ENCODE results near the gene TMEM92. TPM values are rescaled to one million over a fixed set of nuclear protein-coding genes. Genes with fewer than 3 reads are reported as not detected.

The TMEM92 gene
- total and polyA plus RNA-seq, 2 of the 13 experiments (the other 11 are each of a cell fraction or from before 2014, with no cell fraction given) = 0.07 TPM; not detected in 1

GRCh38 chr17:50239937-50240336 is 34.3 kb upstream of the TMEM92 start:
- DNase-seq (ENCODE audit: low spot score) (no peak), FAIRE-seq (no peak), ATAC-seq (no peak)
- Histone ChIP-seq H3K36me3 (replicated peaks in 1 of 2; ENCODE audit: control insufficient read depth in 1 of 2, insufficient read depth in 2 of 2, low read length in 2 of 2) (no peaks in the 10 kb centered on the region), H3K27me3 (ENCODE audit: control insufficient read depth in 1 of 2, insufficient read depth in 2 of 2, low read length in 2 of 2) (peaks cover 0 to 8% of the 10 kb centered on the region in 2 experiments; a peak in 4 of 5 replicates), H3K4me2 (ENCODE audit: low read depth, low read length) (no peak overlapping the region), H2AFZ (ENCODE audit: low read length) (no peak overlapping the region), H4K20me1 (ENCODE audit: insufficient read depth, low read length) (no peaks in the 10 kb centered on the region), H3K9me3 (ENCODE audit: low read length) (peaks cover 2% of the 10 kb centered on the region), H3K4me1 (ENCODE audit: insufficient read depth, low read length) (no peaks in the 10 kb centered on the region), H3K27ac (ENCODE audit: extremely low read length, insufficient read depth, low read length) (no peak overlapping the region), H3K4me3 (replicated peaks in 1 of 3; ENCODE audit: insufficient read depth in 1 of 3, low read depth in 2 of 3, low read length in 3 of 3) (no peak overlapping the region), H3K79me2 (ENCODE audit: insufficient read depth, low read length) (no peaks in the 10 kb centered on the region), H3K9ac (ENCODE audit: insufficient read depth, low read depth, low read length) (no peak overlapping the region)
- in situ Hi-C loops (cut with HindIII; ENCODE audit: extremely low pct_ligation_motif_present, low pct_unique_long_range_greater_than_20kb) (no loop called here), intact Hi-C loops (cut with micrococcal nuclease; ENCODE audit: unreplicated experiment) (no loop called here)
- CTCF ChIA-PET (ENCODE audit: low intra/inter-chr PET ratio, low total read pairs) = no interaction called here
- no TSS peak for BruUV-seq (replicated peaks)
- POLR2A ChIA-PET = no interaction called here
- no peak for TF ChIP-seq IKZF4 (CRISPR knock-in tag; IDR thresholded peaks at IDR 0.05; ENCODE audit: borderline replicate concordance, low read depth, not compliant biosample characterization)
- no peak for TF ChIP-seq ZNF639 (CRISPR knock-in tag; conservative IDR thresholded peaks at IDR 0.05)
- no peak for TF ChIP-seq CHD2 (IDR thresholded peaks at IDR 0.05; ENCODE audit: low read depth, low read length)
- TF ChIP-seq IKZF5 (CRISPR knock-in tag; IDR thresholded peaks at IDR 0.05) = no peak
- TF ChIP-seq RBFOX2 (IDR thresholded peaks at IDR 0.05; ENCODE audit: low read depth, low read length) = no peak
- no peak for TF ChIP-seq PRPF4 (IDR thresholded peaks at IDR 0.05; ENCODE audit: low read depth, low read length, poor library complexity, severe bottlenecking)
- no peak for TF ChIP-seq ZNF784 (CRISPR knock-in tag; IDR thresholded peaks at IDR 0.05; ENCODE audit: borderline replicate concordance)
- no peak for TF ChIP-seq HNRNPUL1 (IDR thresholded peaks at IDR 0.05; ENCODE audit: low read depth, low read length)
- no peak for TF ChIP-seq SMC3 (IDR thresholded peaks at IDR 0.05; ENCODE audit: low read length)
- no peak for TF ChIP-seq ZNF280B (CRISPR knock-in tag; IDR thresholded peaks at IDR 0.05; ENCODE audit: borderline replicate concordance)
- TF ChIP-seq MATR3 (CRISPR knock-in tag; IDR thresholded peaks at IDR 0.05) = no peak
- no peak for TF ChIP-seq SOX13 (IDR thresholded peaks at IDR 0.05)
- TF ChIP-seq SOX13 (CRISPR knock-in tag; conservative IDR thresholded peaks at IDR 0.05 in 1 of 2, IDR thresholded peaks at IDR 0.05 in 1 of 2) = no peak
- 19% methylated on average over 4 of the region's 4 CpGs for WGBS (ENCODE audit: low lambda C conversion rate)
